Lower lobe of right lung (tissue), 2 donors: ENCODE results near the gene TMEM120A. TPM values are rescaled to one million over a fixed set of nuclear protein-coding genes. Genes with fewer than 3 reads are reported as not detected.
A peak's percentile ranks its signal among the peaks of the same experiment; 100 is the strongest.

Source experiments
- ATAC-seq, 2 donors: fragments of 200-7000 bp; cut with Tn5 transposase; one replicate each; pipeline ENCODE4 v1.9.1; 2020 to 2022; ENCODE audit warnings: mild to moderate bottlenecking in 2 of 2, moderate library complexity in 2 of 2
- DNase-seq: peaks from one replicate; pipeline ENCODE4 v3.0.0-alpha.2; 2020
- H3K27ac ChIP-seq: fragments of 200-600 bp; one replicate; pipeline ENCODE4 v1.8.0; 2022
- H3K27me3 ChIP-seq: fragments of 200-600 bp; one replicate; pipeline ENCODE4 v1.8.0; 2022; ENCODE audit warnings: low read depth
- H3K36me3 ChIP-seq: fragments of 200-600 bp; one replicate; pipeline ENCODE4 v1.8.0; 2022; ENCODE audit warnings: mild to moderate bottlenecking
- H3K4me1 ChIP-seq: fragments of 200-600 bp; one replicate; pipeline ENCODE4 v1.8.0; 2022
- H3K4me3 ChIP-seq: fragments of 200-600 bp; one replicate; pipeline ENCODE4 v1.8.0; 2022; ENCODE audit warnings: mild to moderate bottlenecking
- H3K9me3 ChIP-seq: fragments of 200-600 bp; one replicate; pipeline ENCODE4 v1.8.0; 2022
- intact Hi-C: fragments of 100-400 bp; cut with DNase I; formaldehyde crosslinking; loops from one replicate; pipeline ENCODE4 v1.11.0; 2022
- total RNA-seq: library from RNA; stranded (reverse); fragmentation: NEBNext Ultra II Directional; extraction: Animal tissue kit (Norgen Biotek cat#: 25700); gene quantifications from one replicate; pipeline ENCODE4 v1.2.1, GENCODE V29; 2021
- TF ChIP-seq, protein P1 (sequence below): fragments of 200-600 bp; IDR thresholded peaks from one replicate; pipeline ENCODE4 v1.8.0; 2022; ENCODE audit warnings: antibody characterized with exemption, mild to moderate bottlenecking
- donor health status: DM: no; HTN: yes; CAD: no; lungs with severe emphysema.

TMEM120A gene
- total RNA-seq, 1 donor from 2014 or later = 42.7 TPM

DNA sequence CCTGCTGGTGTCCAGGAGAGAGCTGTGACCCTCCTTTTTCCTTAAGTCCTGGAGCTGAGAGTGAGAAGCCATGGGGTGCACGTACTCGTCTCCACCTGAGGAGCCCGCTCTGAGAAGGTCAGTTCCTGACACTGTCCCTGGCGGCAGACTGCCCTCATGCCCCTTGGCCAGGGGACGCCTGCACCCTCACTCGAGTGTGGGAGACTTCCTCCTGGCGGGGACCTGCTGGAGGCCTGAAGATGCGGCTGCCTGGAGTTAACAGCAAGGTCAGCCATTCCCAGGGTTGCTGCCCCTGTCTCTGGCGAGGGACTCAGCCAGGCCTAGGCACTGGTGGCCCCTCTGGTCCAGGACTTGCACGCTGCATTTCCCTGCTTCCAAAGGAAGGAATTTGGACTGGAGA is 26.4 kb downstream of the TMEM120A start:
- H3K36me3 ChIP-seq = peaks cover 39% of the 10 kb centered on the region
- peak overlapping the region; percentile 79 for H3K27ac ChIP-seq
- intact Hi-C loops = no loop called here
- no peaks in the 10 kb centered on the region for H3K27me3 ChIP-seq
- peak overlapping the region; percentile 12 for H3K4me3 ChIP-seq
- DNase-seq (no peak), ATAC-seq (no peak)
- no peaks in the 10 kb centered on the region for H3K9me3 ChIP-seq
- TF ChIP-seq, protein P1, sequence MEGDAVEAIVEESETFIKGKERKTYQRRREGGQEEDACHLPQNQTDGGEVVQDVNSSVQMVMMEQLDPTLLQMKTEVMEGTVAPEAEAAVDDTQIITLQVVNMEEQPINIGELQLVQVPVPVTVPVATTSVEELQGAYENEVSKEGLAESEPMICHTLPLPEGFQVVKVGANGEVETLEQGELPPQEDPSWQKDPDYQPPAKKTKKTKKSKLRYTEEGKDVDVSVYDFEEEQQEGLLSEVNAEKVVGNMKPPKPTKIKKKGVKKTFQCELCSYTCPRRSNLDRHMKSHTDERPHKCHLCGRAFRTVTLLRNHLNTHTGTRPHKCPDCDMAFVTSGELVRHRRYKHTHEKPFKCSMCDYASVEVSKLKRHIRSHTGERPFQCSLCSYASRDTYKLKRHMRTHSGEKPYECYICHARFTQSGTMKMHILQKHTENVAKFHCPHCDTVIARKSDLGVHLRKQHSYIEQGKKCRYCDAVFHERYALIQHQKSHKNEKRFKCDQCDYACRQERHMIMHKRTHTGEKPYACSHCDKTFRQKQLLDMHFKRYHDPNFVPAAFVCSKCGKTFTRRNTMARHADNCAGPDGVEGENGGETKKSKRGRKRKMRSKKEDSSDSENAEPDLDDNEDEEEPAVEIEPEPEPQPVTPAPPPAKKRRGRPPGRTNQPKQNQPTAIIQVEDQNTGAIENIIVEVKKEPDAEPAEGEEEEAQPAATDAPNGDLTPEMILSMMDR = no peak
- H3K4me1 ChIP-seq = peaks cover 52% of the 10 kb centered on the region

- Histone ChIP-seq H3K27me3 (no peaks in the 10 kb centered on the region), H3K4me1 (peaks cover 50% of the 10 kb centered on the region), H3K36me3 (peaks cover 34% of the 10 kb centered on the region), H3K9me3 (no peaks in the 10 kb centered on the region), H3K27ac (peak overlapping the region; percentile 79), H3K4me3 (peak overlapping the region; percentile 12)
- DNase-seq = no peak
- ATAC-seq = peak; percentile 36 to 57
- TF ChIP-seq, protein P1 = no peak
- intact Hi-C loops = no loop called here
Measured at GRCh38 chr7:75967487-75967997, 26.9 kb downstream of the TMEM120A start.

DNA sequence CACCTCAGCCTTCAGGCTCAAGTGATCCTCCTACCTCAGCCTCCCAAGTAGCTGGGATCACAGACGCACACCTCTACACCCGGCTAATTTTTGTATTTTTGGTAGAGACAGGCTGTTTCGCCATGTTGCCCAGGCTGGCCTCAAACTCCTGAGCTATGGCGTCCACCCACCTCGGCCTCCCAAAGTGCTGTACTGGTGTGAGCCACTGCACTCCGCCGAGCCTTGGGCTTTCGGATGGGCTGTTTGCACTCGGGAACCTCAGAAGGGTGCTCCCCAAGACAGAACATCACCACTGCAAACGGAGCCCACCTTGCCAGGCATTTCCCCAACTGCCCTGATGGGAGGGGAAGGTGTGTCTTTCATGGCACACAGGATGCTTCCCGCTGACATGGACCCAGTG is 27.3 kb downstream of the TMEM120A start:
- no peak for DNase-seq
- H3K27ac ChIP-seq = peak overlapping the region; percentile 79

DNA sequence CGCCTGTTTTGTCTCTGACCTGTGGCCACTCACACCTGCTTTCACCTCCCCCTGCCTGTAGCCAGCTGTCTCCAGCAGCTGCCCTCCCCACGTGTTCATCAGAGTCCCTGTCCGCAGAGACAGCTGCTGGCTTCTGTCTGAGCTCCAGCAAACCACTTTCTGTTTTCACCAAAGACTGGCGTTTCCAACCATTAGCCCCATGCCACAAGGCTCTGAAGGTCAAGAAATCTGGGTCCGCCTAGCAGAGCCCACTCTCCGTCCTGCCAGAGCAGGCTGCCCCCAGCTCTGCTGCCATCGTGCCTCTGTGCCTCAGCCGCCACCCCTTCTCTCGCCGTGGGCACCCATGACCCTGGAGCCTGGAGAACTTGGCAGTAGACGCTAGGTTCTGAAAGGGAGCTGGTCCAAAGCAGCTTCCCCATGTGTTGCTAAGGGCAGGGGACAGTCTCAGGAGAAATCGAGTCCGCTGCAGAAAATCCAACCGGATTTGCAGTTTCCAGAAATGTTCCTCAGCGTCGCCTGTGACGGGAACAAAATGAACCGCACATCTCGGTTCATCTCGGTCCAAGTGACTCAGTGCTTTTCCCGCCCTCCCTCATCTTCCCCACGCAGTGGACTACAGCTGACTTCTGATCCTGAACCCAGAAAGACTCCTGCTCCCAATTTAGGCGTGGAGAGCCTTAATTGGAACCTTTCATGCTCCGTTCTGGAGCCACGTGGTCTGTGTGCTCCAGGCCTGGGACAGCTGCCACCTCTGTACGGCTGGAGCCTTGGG is 28.0 kb downstream of the TMEM120A start:
- DNase-seq (no peak), ATAC-seq (peak; percentile 35 to 56)
- TF ChIP-seq, protein P1 = no peak
- peaks cover 34% of the 10 kb centered on the region for H3K36me3 ChIP-seq
- peak overlapping the region; percentile 79 for H3K27ac ChIP-seq
- no peak overlapping the region for H3K4me3 ChIP-seq
- no peaks in the 10 kb centered on the region for H3K9me3 ChIP-seq
- intact Hi-C loops = no loop called here
- no peaks in the 10 kb centered on the region for H3K27me3 ChIP-seq
- peaks cover 38% of the 10 kb centered on the region for H3K4me1 ChIP-seq

More for the DNA sequence above, 27.3 kb downstream of the TMEM120A start:
- H3K36me3 ChIP-seq = peaks cover 29% of the 10 kb centered on the region
- intact Hi-C loops = no loop called here
- H3K4me3 ChIP-seq = no peak overlapping the region
- no peak for ATAC-seq
- no peaks in the 10 kb centered on the region for H3K27me3 ChIP-seq
- H3K4me1 ChIP-seq = peaks cover 45% of the 10 kb centered on the region
- TF ChIP-seq, protein P1 = no peak
- H3K9me3 ChIP-seq = no peaks in the 10 kb centered on the region

GRCh38 chr7:75965617-75966016 is 28.8 kb downstream of the TMEM120A start:
- DNase-seq = no peak
- no peaks in the 10 kb centered on the region for H3K9me3 ChIP-seq
- no peaks in the 10 kb centered on the region for H3K27me3 ChIP-seq
- H3K4me1 ChIP-seq = peaks cover 35% of the 10 kb centered on the region
- ATAC-seq = no peak
- H3K4me3 ChIP-seq = no peak overlapping the region
- H3K27ac ChIP-seq = peak overlapping the region; percentile 79
- intact Hi-C loops = no loop called here
- H3K36me3 ChIP-seq = peaks cover 42% of the 10 kb centered on the region
- TF ChIP-seq, protein P1 = no peak
